ENCODE measurements around the gene MICALL1.

MICALL1 gene

DNA sequence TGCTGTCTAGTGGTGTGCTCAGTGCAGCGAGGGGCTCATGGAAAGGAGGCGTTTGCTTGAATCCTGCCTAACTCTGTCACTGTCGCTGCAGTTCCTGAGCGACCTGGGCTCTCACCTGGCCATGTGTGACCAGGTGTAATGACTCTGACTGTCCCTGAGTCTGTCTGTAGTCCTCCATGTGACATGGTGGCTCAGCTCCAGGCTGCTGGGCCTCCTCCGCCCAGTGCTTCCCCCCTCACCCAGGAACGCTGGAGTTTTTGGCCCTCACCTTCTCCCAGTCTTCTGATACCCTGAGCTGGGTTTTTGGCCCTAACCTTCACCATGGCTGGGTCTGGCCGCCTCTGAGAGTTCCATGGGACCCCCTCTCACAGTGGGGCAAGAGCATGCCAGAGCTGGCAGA is 20.3 kb downstream of the MICALL1 start:
- TF ChIP-seq TAF1 (IDR thresholded peaks at IDR 0.05; ENCODE audit: borderline replicate concordance, insufficient read depth, low read length): no peak
- TF ChIP-seq POLR2AphosphoS5 (IDR thresholded peaks at IDR 0.05; ENCODE audit: low read depth, low read length): no peak
- no peak for TF ChIP-seq SIN3A (IDR thresholded peaks at IDR 0.05; ENCODE audit: borderline replicate concordance, insufficient read depth, low read length)
- no peak for TF ChIP-seq FOXP2 (optimal IDR thresholded peaks at IDR 0.05; ENCODE audit: borderline replicate concordance, extremely low read depth, extremely low read length, insufficient read depth)
- TF ChIP-seq, protein P1, sequence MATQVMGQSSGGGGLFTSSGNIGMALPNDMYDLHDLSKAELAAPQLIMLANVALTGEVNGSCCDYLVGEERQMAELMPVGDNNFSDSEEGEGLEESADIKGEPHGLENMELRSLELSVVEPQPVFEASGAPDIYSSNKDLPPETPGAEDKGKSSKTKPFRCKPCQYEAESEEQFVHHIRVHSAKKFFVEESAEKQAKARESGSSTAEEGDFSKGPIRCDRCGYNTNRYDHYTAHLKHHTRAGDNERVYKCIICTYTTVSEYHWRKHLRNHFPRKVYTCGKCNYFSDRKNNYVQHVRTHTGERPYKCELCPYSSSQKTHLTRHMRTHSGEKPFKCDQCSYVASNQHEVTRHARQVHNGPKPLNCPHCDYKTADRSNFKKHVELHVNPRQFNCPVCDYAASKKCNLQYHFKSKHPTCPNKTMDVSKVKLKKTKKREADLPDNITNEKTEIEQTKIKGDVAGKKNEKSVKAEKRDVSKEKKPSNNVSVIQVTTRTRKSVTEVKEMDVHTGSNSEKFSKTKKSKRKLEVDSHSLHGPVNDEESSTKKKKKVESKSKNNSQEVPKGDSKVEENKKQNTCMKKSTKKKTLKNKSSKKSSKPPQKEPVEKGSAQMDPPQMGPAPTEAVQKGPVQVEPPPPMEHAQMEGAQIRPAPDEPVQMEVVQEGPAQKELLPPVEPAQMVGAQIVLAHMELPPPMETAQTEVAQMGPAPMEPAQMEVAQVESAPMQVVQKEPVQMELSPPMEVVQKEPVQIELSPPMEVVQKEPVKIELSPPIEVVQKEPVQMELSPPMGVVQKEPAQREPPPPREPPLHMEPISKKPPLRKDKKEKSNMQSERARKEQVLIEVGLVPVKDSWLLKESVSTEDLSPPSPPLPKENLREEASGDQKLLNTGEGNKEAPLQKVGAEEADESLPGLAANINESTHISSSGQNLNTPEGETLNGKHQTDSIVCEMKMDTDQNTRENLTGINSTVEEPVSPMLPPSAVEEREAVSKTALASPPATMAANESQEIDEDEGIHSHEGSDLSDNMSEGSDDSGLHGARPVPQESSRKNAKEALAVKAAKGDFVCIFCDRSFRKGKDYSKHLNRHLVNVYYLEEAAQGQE (IDR thresholded peaks at IDR 0.05; ENCODE audit: insufficient read depth in 1 of 2, low read depth in 2 of 2, low read length in 2 of 2): no peak

DNA sequence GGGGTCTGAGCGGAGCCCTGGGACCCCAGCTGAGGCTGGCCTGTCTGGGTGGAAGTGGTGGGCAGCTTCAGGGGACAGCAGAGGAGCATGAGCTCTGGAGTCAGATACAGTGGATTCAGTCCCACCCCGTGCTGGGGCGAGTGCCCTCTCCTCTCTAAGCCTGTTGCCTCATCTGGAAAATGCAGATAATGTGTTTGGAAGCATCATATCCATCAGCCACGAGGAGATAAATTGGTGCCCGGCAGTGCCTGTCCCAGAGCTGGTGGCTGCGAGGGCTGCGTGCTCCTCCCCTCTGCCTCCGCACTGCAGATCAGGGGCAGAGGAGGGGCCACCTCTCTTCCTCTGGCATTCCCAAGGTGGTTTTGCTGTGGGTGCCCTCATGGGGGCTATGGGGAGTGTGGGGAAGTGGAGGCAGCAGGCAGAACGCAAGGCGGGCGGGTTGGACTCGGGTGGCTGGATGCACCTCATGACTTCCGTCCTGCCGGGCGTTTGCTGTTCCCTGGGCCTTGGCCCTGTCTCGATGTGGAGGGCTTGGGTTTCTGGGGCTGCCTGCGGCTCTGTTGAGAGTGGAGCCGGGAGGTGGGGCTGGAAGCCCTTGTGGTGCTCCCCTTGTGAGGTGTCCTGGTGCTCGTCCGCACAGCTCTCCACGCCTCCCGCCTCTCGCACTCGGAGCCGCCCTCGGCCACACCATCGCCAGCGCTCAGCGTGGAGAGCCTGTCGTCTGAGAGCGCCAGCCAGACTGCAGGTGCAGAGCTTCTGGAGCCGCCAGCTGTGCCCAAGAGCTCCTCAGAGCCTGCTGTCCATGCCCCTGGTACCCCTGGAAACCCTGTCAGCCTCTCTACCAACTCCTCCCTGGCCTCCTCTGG is 20.9 kb downstream of the MICALL1 start:
- TF ChIP-seq FOXP2 (optimal IDR thresholded peaks at IDR 0.05; ENCODE audit: borderline replicate concordance, extremely low read depth, extremely low read length, insufficient read depth) (no peak), TAF1 (IDR thresholded peaks at IDR 0.05; ENCODE audit: borderline replicate concordance, insufficient read depth, low read length) (no peak), POLR2AphosphoS5 (IDR thresholded peaks at IDR 0.05; ENCODE audit: low read depth, low read length) (no peak), SIN3A (IDR thresholded peaks at IDR 0.05; ENCODE audit: borderline replicate concordance, insufficient read depth, low read length) (no peak)
- TF ChIP-seq, protein P1 (IDR thresholded peaks at IDR 0.05; ENCODE audit: insufficient read depth in 1 of 2, low read depth in 2 of 2, low read length in 2 of 2): no peak

DNA sequence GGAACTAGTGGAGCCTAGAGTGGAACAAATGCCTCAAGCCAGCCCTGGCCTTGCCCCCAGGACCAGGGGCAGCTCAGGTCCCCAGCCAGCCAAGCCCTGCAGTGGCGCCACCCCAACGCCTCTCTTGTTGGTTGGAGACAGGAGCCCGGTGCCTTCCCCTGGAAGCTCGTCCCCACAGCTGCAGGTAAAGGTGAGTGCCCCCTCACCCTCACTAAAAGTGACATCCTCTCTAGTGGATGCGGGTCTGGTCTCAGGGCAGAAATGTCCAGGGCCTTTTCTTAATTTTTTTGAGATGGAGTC is 21.5 kb downstream of the MICALL1 start:
- TF ChIP-seq, protein P1 (IDR thresholded peaks at IDR 0.05; ENCODE audit: insufficient read depth in 1 of 2, low read depth in 2 of 2, low read length in 2 of 2): no peak
- TF ChIP-seq TAF1 (IDR thresholded peaks at IDR 0.05; ENCODE audit: borderline replicate concordance, insufficient read depth, low read length) (no peak), SIN3A (IDR thresholded peaks at IDR 0.05; ENCODE audit: borderline replicate concordance, insufficient read depth, low read length) (no peak), FOXP2 (optimal IDR thresholded peaks at IDR 0.05; ENCODE audit: borderline replicate concordance, extremely low read depth, extremely low read length, insufficient read depth) (no peak), POLR2AphosphoS5 (IDR thresholded peaks at IDR 0.05; ENCODE audit: low read depth, low read length) (no peak)

DNA sequence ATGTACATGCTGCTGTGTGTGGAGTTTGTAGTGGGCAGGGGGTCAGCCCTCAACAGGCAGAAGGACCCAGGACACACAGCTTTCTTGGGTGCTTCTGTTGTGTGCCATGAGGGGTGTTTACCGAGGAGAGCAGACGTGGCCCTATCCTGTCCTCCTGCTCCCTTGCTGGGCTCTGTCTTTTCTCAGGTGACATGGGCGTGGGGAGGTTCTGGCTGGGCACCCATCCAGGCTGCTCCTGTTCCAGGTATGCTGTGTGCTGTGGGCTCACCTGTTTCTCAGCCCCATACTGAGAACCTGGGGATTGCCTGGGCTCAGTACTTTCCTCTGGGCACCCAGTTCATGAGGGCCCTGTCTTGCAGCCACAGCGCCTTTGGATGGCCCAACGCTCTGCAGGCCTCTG is 23.3 kb downstream of the MICALL1 start:
- TF ChIP-seq SIN3A (IDR thresholded peaks at IDR 0.05; ENCODE audit: borderline replicate concordance, insufficient read depth, low read length): no peak
- no peak for TF ChIP-seq TAF1 (IDR thresholded peaks at IDR 0.05; ENCODE audit: borderline replicate concordance, insufficient read depth, low read length)
- TF ChIP-seq, protein P1 (IDR thresholded peaks at IDR 0.05; ENCODE audit: insufficient read depth in 1 of 2, low read depth in 2 of 2, low read length in 2 of 2): no peak
- TF ChIP-seq FOXP2 (optimal IDR thresholded peaks at IDR 0.05; ENCODE audit: borderline replicate concordance, extremely low read depth, extremely low read length, insufficient read depth): no peak
- no peak for TF ChIP-seq POLR2AphosphoS5 (IDR thresholded peaks at IDR 0.05; ENCODE audit: low read depth, low read length)
